Uterus (tissue), 2 donors: ENCODE results near the gene IL15.

Experiments
- CTCF ChIP-seq, 4 experiments: fragments of 200-600 bp in 2 of 4; fragments of 450-650 bp in 2 of 4; sonication (generic) in 2 of 4; IDR thresholded peaks; one replicate each; pipeline ENCODE4 v1.5.1; 2016 to 2019; ENCODE audit warnings: antibody characterized with exemption in 4 of 4, mild to moderate bottlenecking in 2 of 4, moderate library complexity in 1 of 4
- POLR2A ChIP-seq, 2 donors: fragments of 450-650 bp; IDR thresholded peaks; one replicate each; pipeline ENCODE4 v1.6.1; 2016; ENCODE audit warnings: antibody characterized with exemption in 2 of 2, mild to moderate bottlenecking in 1 of 2, moderate library complexity in 1 of 2

DNA sequence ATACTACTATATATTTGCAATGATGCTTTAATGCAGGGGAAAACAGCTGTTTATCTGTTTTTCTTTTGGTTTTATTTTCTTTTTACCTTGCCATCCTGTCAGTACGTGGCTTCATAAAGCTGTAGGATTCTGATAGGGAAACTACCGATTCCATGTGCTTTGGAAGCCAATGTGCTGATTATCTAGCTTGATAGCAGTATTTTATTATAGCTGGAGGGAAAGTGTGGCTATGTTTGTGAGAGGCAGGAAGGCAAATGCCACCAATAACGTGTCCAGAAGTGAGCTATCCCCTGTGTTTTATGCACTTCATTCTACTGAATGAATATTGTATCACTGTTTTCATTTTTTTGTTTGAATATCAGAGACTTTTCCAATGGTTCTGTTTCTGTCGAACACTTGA, 43.7 kb downstream of the IL15 start:
- TF ChIP-seq CTCF (IDR thresholded peaks at IDR 0.05) (no peak), POLR2A (IDR thresholded peaks at IDR 0.05) (no peak)
